ENCODE data around the gene POLR2E.

DNA sequence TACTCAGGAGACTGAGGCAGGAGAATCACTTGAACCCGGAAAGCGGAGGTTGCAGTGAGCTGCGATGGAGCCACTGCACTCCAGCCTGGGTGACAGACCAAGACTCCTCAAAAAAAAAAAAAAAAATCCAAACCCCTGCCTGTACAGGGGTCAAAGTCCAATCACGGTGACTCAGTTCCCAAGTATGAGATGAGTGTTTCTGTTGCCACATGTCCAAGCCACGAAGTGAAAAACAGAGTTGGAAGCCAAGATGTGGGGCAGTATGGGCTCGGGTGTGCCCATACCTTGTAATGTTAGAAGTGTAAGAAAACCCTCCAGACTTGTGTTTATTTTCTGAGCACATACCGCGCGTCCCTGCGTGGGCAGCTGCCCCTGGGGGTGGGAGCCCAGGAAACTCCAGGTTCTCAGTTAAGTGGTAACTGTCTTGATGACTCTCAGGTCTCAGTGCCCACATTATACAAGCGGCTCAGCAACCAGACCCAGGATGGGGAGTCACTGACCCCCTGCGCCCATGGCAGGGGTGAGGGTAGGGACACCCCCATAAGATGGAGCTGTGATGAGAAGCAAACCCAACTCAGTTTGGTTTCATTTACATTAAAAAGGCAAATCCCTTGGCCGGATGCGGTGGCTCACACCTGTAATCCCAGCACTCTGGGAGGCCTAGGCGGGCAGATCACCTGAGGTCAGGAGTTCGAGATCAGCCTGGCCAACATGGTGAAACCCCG, 7.4 kb upstream of the POLR2E start:
- TF ChIP-seq RAD21 (conservative IDR thresholded peaks at IDR 0.05) = no peak
- no peak for TF ChIP-seq EP300 (conservative IDR thresholded peaks at IDR 0.05; ENCODE audit: poor library complexity, severe bottlenecking)
- TF ChIP-seq, protein P1, sequence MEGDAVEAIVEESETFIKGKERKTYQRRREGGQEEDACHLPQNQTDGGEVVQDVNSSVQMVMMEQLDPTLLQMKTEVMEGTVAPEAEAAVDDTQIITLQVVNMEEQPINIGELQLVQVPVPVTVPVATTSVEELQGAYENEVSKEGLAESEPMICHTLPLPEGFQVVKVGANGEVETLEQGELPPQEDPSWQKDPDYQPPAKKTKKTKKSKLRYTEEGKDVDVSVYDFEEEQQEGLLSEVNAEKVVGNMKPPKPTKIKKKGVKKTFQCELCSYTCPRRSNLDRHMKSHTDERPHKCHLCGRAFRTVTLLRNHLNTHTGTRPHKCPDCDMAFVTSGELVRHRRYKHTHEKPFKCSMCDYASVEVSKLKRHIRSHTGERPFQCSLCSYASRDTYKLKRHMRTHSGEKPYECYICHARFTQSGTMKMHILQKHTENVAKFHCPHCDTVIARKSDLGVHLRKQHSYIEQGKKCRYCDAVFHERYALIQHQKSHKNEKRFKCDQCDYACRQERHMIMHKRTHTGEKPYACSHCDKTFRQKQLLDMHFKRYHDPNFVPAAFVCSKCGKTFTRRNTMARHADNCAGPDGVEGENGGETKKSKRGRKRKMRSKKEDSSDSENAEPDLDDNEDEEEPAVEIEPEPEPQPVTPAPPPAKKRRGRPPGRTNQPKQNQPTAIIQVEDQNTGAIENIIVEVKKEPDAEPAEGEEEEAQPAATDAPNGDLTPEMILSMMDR (IDR thresholded peaks at IDR 0.05; ENCODE audit: poor library complexity, severe bottlenecking) = no peak
- no peak for TF ChIP-seq EZH2 (IDR thresholded peaks at IDR 0.05; ENCODE audit: borderline replicate concordance, insufficient read depth, low read length, poor library complexity, severe bottlenecking)
- TF ChIP-seq, protein P2, sequence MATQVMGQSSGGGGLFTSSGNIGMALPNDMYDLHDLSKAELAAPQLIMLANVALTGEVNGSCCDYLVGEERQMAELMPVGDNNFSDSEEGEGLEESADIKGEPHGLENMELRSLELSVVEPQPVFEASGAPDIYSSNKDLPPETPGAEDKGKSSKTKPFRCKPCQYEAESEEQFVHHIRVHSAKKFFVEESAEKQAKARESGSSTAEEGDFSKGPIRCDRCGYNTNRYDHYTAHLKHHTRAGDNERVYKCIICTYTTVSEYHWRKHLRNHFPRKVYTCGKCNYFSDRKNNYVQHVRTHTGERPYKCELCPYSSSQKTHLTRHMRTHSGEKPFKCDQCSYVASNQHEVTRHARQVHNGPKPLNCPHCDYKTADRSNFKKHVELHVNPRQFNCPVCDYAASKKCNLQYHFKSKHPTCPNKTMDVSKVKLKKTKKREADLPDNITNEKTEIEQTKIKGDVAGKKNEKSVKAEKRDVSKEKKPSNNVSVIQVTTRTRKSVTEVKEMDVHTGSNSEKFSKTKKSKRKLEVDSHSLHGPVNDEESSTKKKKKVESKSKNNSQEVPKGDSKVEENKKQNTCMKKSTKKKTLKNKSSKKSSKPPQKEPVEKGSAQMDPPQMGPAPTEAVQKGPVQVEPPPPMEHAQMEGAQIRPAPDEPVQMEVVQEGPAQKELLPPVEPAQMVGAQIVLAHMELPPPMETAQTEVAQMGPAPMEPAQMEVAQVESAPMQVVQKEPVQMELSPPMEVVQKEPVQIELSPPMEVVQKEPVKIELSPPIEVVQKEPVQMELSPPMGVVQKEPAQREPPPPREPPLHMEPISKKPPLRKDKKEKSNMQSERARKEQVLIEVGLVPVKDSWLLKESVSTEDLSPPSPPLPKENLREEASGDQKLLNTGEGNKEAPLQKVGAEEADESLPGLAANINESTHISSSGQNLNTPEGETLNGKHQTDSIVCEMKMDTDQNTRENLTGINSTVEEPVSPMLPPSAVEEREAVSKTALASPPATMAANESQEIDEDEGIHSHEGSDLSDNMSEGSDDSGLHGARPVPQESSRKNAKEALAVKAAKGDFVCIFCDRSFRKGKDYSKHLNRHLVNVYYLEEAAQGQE (IDR thresholded peaks at IDR 0.05; ENCODE audit: borderline replicate concordance) = no peak
- no peak for TF ChIP-seq TAF1 (IDR thresholded peaks at IDR 0.05; ENCODE audit: low read depth)
- TF ChIP-seq MXI1 (conservative IDR thresholded peaks at IDR 0.05; ENCODE audit: poor library complexity, severe bottlenecking) = no peak
- TF ChIP-seq POLR2AphosphoS5 (IDR thresholded peaks at IDR 0.05) = no peak
- TF ChIP-seq SMC3 (conservative IDR thresholded peaks at IDR 0.05; ENCODE audit: poor library complexity) = no peak
